Ishikawa (cell line): ENCODE data around the gene MPZ.

Experiments used
- CEBPB ChIP-seq: IDR thresholded peaks from 2 replicates; pipeline ENCODE4 v1.6.1; 2012
- CREB1 ChIP-seq: IDR thresholded peaks from 2 replicates; pipeline ENCODE4 v1.6.1; 2012; ENCODE audit warnings: low read depth
- EGR1 ChIP-seq: IDR thresholded peaks from 2 replicates; pipeline ENCODE4 v1.6.1; 2012
- EP300 ChIP-seq: IDR thresholded peaks from 2 replicates; pipeline ENCODE4 v1.6.1; 2012; ENCODE audit warnings: borderline replicate concordance
- FOXM1 ChIP-seq: IDR thresholded peaks from 2 replicates; pipeline ENCODE4 v1.6.1; 2012; ENCODE audit warnings: low read depth, borderline replicate concordance
- NFIC ChIP-seq: IDR thresholded peaks from 2 replicates; pipeline ENCODE4 v1.6.1; 2012
- RAD21 ChIP-seq: IDR thresholded peaks from 2 replicates; pipeline ENCODE4 v1.6.1; 2012; ENCODE audit warnings: low read depth
- TAF1 ChIP-seq: IDR thresholded peaks from 2 replicates; pipeline ENCODE4 v1.6.1; 2012; ENCODE audit warnings: low read depth, mild to moderate bottlenecking
- TCF12 ChIP-seq: IDR thresholded peaks from 2 replicates; pipeline ENCODE4 v1.6.1; 2012; ENCODE audit warnings: low read depth
- TEAD4 ChIP-seq: IDR thresholded peaks from 2 replicates; pipeline ENCODE4 v1.6.1; 2012
- YY1 ChIP-seq: IDR thresholded peaks from 2 replicates; pipeline ENCODE4 v1.6.1; 2012; ENCODE audit warnings: low read depth
- ZBTB7A ChIP-seq: IDR thresholded peaks from 2 replicates; pipeline ENCODE4 v1.6.1; 2012; ENCODE audit warnings: low read depth
- TF ChIP-seq, protein P1 (sequence below): IDR thresholded peaks from 2 replicates; pipeline ENCODE4 v1.6.1; 2012; ENCODE audit warnings: low read depth, mild to moderate bottlenecking
- TF ChIP-seq, protein P2 (sequence below): IDR thresholded peaks from 2 replicates; pipeline ENCODE4 v1.6.1; 2012
- TF ChIP-seq, protein P3 (sequence below): IDR thresholded peaks from 2 replicates; pipeline ENCODE4 v1.6.1; 2012

The MPZ gene

DNA sequence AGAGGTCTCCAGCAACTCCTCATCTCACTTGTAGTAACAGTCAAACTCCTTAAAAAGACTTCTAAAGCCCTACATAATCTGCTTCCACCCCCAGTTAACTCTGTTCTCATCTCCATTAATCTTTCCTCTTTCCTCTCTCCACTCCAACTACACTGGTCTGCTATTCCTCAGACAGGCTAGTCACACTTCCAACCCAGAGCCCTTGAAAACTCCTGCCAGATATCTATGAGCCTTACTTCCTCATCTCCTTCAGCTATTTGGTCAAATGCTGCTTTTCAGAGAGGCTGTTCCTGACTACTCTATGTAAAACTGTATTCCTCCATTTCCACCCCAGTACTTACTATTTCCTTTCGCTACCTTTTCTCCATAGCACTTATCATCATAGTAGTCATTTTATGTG is 26.8 kb downstream of the MPZ start:
- no peak for TF ChIP-seq TAF1
- TF ChIP-seq, protein P1, sequence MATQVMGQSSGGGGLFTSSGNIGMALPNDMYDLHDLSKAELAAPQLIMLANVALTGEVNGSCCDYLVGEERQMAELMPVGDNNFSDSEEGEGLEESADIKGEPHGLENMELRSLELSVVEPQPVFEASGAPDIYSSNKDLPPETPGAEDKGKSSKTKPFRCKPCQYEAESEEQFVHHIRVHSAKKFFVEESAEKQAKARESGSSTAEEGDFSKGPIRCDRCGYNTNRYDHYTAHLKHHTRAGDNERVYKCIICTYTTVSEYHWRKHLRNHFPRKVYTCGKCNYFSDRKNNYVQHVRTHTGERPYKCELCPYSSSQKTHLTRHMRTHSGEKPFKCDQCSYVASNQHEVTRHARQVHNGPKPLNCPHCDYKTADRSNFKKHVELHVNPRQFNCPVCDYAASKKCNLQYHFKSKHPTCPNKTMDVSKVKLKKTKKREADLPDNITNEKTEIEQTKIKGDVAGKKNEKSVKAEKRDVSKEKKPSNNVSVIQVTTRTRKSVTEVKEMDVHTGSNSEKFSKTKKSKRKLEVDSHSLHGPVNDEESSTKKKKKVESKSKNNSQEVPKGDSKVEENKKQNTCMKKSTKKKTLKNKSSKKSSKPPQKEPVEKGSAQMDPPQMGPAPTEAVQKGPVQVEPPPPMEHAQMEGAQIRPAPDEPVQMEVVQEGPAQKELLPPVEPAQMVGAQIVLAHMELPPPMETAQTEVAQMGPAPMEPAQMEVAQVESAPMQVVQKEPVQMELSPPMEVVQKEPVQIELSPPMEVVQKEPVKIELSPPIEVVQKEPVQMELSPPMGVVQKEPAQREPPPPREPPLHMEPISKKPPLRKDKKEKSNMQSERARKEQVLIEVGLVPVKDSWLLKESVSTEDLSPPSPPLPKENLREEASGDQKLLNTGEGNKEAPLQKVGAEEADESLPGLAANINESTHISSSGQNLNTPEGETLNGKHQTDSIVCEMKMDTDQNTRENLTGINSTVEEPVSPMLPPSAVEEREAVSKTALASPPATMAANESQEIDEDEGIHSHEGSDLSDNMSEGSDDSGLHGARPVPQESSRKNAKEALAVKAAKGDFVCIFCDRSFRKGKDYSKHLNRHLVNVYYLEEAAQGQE = no peak

DNA sequence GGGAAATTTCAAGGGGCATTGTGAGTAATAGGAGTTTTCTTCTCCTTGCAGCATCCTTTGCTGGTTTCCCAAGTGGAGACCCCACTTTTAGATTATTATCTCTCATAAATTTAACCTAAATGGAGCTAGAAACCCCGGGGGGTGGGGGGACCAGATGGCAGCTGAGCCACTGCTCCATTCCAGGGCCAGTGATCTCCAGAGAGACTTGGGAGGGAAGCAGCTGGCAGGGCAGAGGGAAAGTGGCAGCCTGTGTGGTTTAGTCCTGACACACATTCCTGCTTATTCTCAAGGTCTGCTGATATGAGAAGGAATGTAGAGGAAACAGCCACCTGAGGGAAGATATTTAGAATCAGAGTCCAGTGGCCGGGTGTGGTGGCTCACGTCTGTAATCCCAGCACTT is 34.9 kb downstream of the MPZ start:
- TF ChIP-seq RAD21 = no peak
- no peak for TF ChIP-seq CEBPB
- no peak for TF ChIP-seq TAF1
- TF ChIP-seq, protein P2, sequence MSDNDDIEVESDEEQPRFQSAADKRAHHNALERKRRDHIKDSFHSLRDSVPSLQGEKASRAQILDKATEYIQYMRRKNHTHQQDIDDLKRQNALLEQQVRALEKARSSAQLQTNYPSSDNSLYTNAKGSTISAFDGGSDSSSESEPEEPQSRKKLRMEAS = no peak
- TF ChIP-seq NFIC = no peak
- no peak for TF ChIP-seq CREB1
- no peak for TF ChIP-seq EP300
- no peak for TF ChIP-seq FOXM1
- no peak for TF ChIP-seq YY1

DNA sequence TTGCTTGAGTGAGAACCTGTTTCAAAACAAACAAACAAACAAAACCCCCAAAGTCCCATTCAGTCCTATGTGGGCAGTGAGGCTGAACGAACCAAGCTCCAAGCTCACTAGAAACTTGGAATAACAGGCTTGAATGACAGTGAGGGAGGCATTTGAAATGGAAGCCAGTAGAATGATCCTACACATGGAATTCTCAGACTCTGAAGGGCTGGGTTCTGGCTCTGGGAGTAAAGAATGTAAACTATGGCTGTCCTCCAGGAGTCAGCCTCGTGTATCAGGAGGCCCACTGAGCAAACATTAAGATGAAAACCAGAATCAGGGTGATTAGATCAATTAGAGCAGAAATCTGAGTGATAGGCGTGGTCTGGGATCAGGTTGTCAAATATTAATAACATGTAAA is 36.4 kb downstream of the MPZ start:
- TF ChIP-seq YY1 (no peak), CREB1 (no peak), NFIC (no peak), TAF1 (no peak), CEBPB (no peak), ZBTB7A (no peak), TEAD4 (no peak), TCF12 (no peak), RAD21 (no peak), FOXM1 (no peak), EP300 (no peak), EGR1 (no peak)
- TF ChIP-seq, protein P1 = no peak
- TF ChIP-seq, protein P3, sequence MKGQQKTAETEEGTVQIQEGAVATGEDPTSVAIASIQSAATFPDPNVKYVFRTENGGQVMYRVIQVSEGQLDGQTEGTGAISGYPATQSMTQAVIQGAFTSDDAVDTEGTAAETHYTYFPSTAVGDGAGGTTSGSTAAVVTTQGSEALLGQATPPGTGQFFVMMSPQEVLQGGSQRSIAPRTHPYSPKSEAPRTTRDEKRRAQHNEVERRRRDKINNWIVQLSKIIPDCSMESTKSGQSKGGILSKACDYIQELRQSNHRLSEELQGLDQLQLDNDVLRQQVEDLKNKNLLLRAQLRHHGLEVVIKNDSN = no peak
- TF ChIP-seq, protein P2 = no peak

DNA sequence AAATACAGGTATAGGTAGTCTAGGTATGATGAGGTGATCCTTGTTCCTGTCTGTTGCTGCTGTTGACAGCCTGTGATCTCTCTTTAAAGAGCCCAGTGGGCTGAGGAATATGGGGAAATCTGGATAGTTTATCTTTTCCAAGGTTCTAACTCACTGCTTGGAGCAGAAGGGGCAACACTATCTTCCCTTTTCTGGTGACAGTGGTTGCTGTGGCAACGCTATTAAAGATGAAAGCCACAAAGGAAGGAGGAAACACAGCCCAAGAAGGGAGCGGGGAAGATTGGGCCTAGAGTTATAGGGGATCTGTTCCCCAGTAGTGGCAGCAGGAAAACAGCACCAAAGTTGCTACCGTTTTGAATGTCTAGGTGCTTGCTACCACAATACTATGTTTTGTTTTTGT is 42.4 kb downstream of the MPZ start:
- TF ChIP-seq, protein P3 = no peak
- TF ChIP-seq, protein P2 = no peak
- TF ChIP-seq CREB1 = no peak
- TF ChIP-seq CEBPB = no peak
- no peak for TF ChIP-seq RAD21
- TF ChIP-seq TEAD4 = no peak
- no peak for TF ChIP-seq NFIC
- no peak for TF ChIP-seq ZBTB7A
- TF ChIP-seq TCF12 = no peak
- no peak for TF ChIP-seq EGR1
- no peak for TF ChIP-seq EP300
- TF ChIP-seq YY1 = no peak
- no peak for TF ChIP-seq TAF1
- TF ChIP-seq FOXM1 = no peak

DNA sequence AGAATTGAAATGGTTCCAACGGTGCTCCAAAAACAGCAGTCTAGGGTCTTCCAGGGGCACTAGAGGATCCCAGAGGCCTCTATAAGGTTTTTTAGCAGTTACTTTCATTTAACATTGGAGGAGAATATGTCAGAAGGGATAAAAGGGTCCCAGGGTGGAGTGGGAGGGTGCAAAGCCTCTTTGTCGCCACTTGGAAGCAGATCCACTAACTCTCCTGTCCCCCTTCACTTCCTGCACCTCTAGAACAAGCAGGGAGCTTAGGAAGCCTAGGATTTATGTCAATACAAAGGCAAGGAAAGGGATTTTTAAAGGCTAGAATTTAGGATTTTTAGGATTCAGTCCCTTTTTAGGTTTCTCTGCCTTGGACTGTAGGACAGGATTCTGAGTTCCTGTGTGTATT is 42.9 kb downstream of the MPZ start:
- TF ChIP-seq TEAD4 (no peak), ZBTB7A (no peak), YY1 (no peak), TCF12 (no peak), NFIC (no peak), EP300 (no peak), RAD21 (no peak), EGR1 (no peak), TAF1 (no peak), FOXM1 (no peak), CREB1 (no peak), CEBPB (no peak)
- TF ChIP-seq, protein P2 = no peak
- TF ChIP-seq, protein P1 = no peak
- TF ChIP-seq, protein P3 = no peak
